Measurements from ENCODE around the gene INSIG1.

Gene INSIG1

GRCh38 chr7:155352753-155353115 is 55.1 kb downstream of the INSIG1 start:
- no peak for DNase-seq

- DNase-seq, result no peak
These were observed 55.7 kb downstream of the INSIG1 start for GRCh38 chr7:155353256-155353897.

- DNase-seq, result no peak
These were observed 56.8 kb downstream of the INSIG1 start for GRCh38 chr7:155354371-155355048.

- DNase-seq, result no peak
These were observed 57.5 kb downstream of the INSIG1 start for GRCh38 chr7:155355176-155355575.

- no peak for DNase-seq
These were observed 58.1 kb downstream of the INSIG1 start for GRCh38 chr7:155355745-155356144.

GRCh38 chr7:155356323-155357105 is 58.8 kb downstream of the INSIG1 start:
- no peak for DNase-seq

- DNase-seq, result no peak
These were observed 59.9 kb downstream of the INSIG1 start for GRCh38 chr7:155357573-155358041.

GRCh38 chr7:155358066-155358947 is 60.6 kb downstream of the INSIG1 start:
- no peak for DNase-seq

GRCh38 chr7:155358948-155359712 is 61.5 kb downstream of the INSIG1 start:
- no peak for DNase-seq

Measured in NCI-H187 (cell line).